ENCODE results near the gene ASB16.

GRCh38 chr17:44171931-44172455, 1.5 kb downstream of the ASB16 start:
- no peak for TF ChIP-seq CTCF (IDR thresholded peaks at IDR 0.05)
- no peak for TF ChIP-seq POLR2A (IDR thresholded peaks at IDR 0.05)

All from Peyer's patch (tissue), 4 donors.